Measurements from ENCODE around the gene GFRA4.

GFRA4 gene

GRCh38 chr20:3706774-3707507 is 43.7 kb upstream of the GFRA4 start:
- Histone ChIP-seq H3K36me3 (replicated peaks; ENCODE audit: insufficient read depth, low read length) (no peaks in the 10 kb centered on the region), H4K20me1 (ENCODE audit: insufficient read depth, low read length) (no peaks in the 10 kb centered on the region), H3K9me2 (replicated peaks; ENCODE audit: insufficient read depth, low read length) (no peaks in the 10 kb centered on the region), H2AFZ (ENCODE audit: low read length) (no peak overlapping the region), H3K27ac (ENCODE audit: low read length) (no peak overlapping the region), H3K9me3 (replicated peaks; ENCODE audit: insufficient read depth, low read length) (no peaks in the 10 kb centered on the region), H3F3A (ENCODE audit: insufficient read depth, low read length) (no peaks in the 10 kb centered on the region), H3K27me3 (replicated peaks; ENCODE audit: insufficient read depth, low read length) (no peaks in the 10 kb centered on the region), H3K4me3 (ENCODE audit: low read length) (no peak overlapping the region), H3K4me2 (ENCODE audit: low read depth, low read length) (peak overlapping the region; percentile 39; the same call in 1 of the 2 replicates), H3K4me1 (ENCODE audit: low read length) (no peaks in the 10 kb centered on the region), H3K9ac (ENCODE audit: low read length) (no peak overlapping the region), H3K79me2 (ENCODE audit: low read length) (no peaks in the 10 kb centered on the region)
- DNase-seq, result no peak
- TF ChIP-seq EZH2 (optimal IDR thresholded peaks at IDR 0.05; ENCODE audit: low read depth, low read length), result no peak

GRCh38 chr20:3705970-3706739 is 43.0 kb upstream of the GFRA4 start:
- Histone ChIP-seq H3K27ac (ENCODE audit: low read length) (no peak overlapping the region), H3K4me1 (ENCODE audit: low read length) (no peaks in the 10 kb centered on the region), H3K9me2 (replicated peaks; ENCODE audit: insufficient read depth, low read length) (no peaks in the 10 kb centered on the region), H3K4me2 (ENCODE audit: low read depth, low read length) (peak overlapping the region; percentile 39; the same call in 1 of the 2 replicates), H3K4me3 (ENCODE audit: low read length) (no peak overlapping the region), H3K27me3 (replicated peaks; ENCODE audit: insufficient read depth, low read length) (no peaks in the 10 kb centered on the region), H3K79me2 (ENCODE audit: low read length) (no peaks in the 10 kb centered on the region), H3F3A (ENCODE audit: insufficient read depth, low read length) (no peaks in the 10 kb centered on the region), H3K36me3 (replicated peaks; ENCODE audit: insufficient read depth, low read length) (no peaks in the 10 kb centered on the region), H3K9me3 (replicated peaks; ENCODE audit: insufficient read depth, low read length) (no peaks in the 10 kb centered on the region), H2AFZ (ENCODE audit: low read length) (no peak overlapping the region), H3K9ac (ENCODE audit: low read length) (no peak overlapping the region), H4K20me1 (ENCODE audit: insufficient read depth, low read length) (no peaks in the 10 kb centered on the region)
- no peak for TF ChIP-seq CTCF (IDR thresholded peaks at IDR 0.05; ENCODE audit: low read length)
- no peak for TF ChIP-seq EZH2 (optimal IDR thresholded peaks at IDR 0.05; ENCODE audit: low read depth, low read length)
- no peak for TF ChIP-seq EZH2phosphoT487 (IDR thresholded peaks at IDR 0.05; ENCODE audit: low read length)
- DNase-seq, result peak; percentile 53

GRCh38 chr20:3705491-3705969 is 42.3 kb upstream of the GFRA4 start:
- no peaks in the 10 kb centered on the region for H3K9me2 ChIP-seq (replicated peaks; ENCODE audit: insufficient read depth, low read length)
- no peaks in the 10 kb centered on the region for H3K4me1 ChIP-seq (ENCODE audit: low read length)
- no peaks in the 10 kb centered on the region for H3F3A ChIP-seq (ENCODE audit: insufficient read depth, low read length)
- H4K20me1 ChIP-seq (ENCODE audit: insufficient read depth, low read length), result no peaks in the 10 kb centered on the region
- no peaks in the 10 kb centered on the region for H3K9me3 ChIP-seq (replicated peaks; ENCODE audit: insufficient read depth, low read length)
- no peak for TF ChIP-seq EZH2 (optimal IDR thresholded peaks at IDR 0.05; ENCODE audit: low read depth, low read length)
- TF ChIP-seq CTCF (IDR thresholded peaks at IDR 0.05; ENCODE audit: low read length), result no peak
- no peak for TF ChIP-seq EZH2phosphoT487 (IDR thresholded peaks at IDR 0.05; ENCODE audit: low read length)
- no peak overlapping the region for H2AFZ ChIP-seq (ENCODE audit: low read length)
- no peak for DNase-seq
- H3K27me3 ChIP-seq (replicated peaks; ENCODE audit: insufficient read depth, low read length), result 0 out of 2 replicates have a peak, but pooled peaks cover 3% of the 10 kb centered on the region
- no peaks in the 10 kb centered on the region for H3K79me2 ChIP-seq (ENCODE audit: low read length)
- no peak overlapping the region for H3K9ac ChIP-seq (ENCODE audit: low read length)
- H3K4me2 ChIP-seq (ENCODE audit: low read depth, low read length), result no peak overlapping the region
- H3K4me3 ChIP-seq (ENCODE audit: low read length), result no peak overlapping the region
- H3K36me3 ChIP-seq (replicated peaks; ENCODE audit: insufficient read depth, low read length), result no peaks in the 10 kb centered on the region
- no peak overlapping the region for H3K27ac ChIP-seq (ENCODE audit: low read length)

All from MM.1S (cell line).